Sigmoid colon (tissue), 3 donors: ENCODE results near the gene TEX264.

ENCODE experiments used
- POLR2A ChIP-seq, 2 donors: fragments of 450-650 bp; IDR thresholded peaks; one replicate each; pipeline ENCODE4 v1.6.1; 2016; ENCODE audit warnings: antibody characterized with exemption in 2 of 2, mild to moderate bottlenecking in 2 of 2, moderate library complexity in 2 of 2
- TF ChIP-seq, protein P1 (sequence below), 4 experiments: fragments of 450-650 bp in 3 of 4; fragments of 200-600 bp in 1 of 4; IDR thresholded peaks; one replicate each; pipeline ENCODE4 v1.5.1; 2016 to 2019; ENCODE audit warnings: antibody characterized with exemption in 4 of 4, mild to moderate bottlenecking in 3 of 4, moderate library complexity in 2 of 4

- no peak for TF ChIP-seq POLR2A (IDR thresholded peaks at IDR 0.05)
- TF ChIP-seq, protein P1, sequence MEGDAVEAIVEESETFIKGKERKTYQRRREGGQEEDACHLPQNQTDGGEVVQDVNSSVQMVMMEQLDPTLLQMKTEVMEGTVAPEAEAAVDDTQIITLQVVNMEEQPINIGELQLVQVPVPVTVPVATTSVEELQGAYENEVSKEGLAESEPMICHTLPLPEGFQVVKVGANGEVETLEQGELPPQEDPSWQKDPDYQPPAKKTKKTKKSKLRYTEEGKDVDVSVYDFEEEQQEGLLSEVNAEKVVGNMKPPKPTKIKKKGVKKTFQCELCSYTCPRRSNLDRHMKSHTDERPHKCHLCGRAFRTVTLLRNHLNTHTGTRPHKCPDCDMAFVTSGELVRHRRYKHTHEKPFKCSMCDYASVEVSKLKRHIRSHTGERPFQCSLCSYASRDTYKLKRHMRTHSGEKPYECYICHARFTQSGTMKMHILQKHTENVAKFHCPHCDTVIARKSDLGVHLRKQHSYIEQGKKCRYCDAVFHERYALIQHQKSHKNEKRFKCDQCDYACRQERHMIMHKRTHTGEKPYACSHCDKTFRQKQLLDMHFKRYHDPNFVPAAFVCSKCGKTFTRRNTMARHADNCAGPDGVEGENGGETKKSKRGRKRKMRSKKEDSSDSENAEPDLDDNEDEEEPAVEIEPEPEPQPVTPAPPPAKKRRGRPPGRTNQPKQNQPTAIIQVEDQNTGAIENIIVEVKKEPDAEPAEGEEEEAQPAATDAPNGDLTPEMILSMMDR (IDR thresholded peaks at IDR 0.05), result no peak
These were observed 64.0 kb downstream of the TEX264 start for GRCh38 chr3:51735039-51735438.
